Eye (tissue), 1 donor: Measurements from ENCODE around the gene CEP290.
A peak's percentile ranks its signal among the peaks of the same experiment; 100 is the strongest.

Experiments
- DNase-seq: peaks from one replicate; pipeline ENCODE4 v3.0.0-alpha.2; 2015

The CEP290 gene

GRCh38 chr12:88141774-88142609, at the start of gene CEP290, which contains the start of gene TMTC3:
TSS of gene CEP290 (minus strand) at chr12:88142088. CDS start at chr12:88141307, 781 bp downstream.
TSS of gene TMTC3 (plus strand) at chr12:88142307. CDS start at chr12:88148316, 6,009 bp downstream.
- DNase-seq = peak; percentile 99

GRCh38 chr12:88188180-88188579, 46.3 kb upstream of the CEP290 start:
- no peak for DNase-seq

GRCh38 chr12:88187571-88187970, 45.7 kb upstream of the CEP290 start:
- no peak for DNase-seq

GRCh38 chr12:88185988-88186387, 44.1 kb upstream of the CEP290 start:
- no peak for DNase-seq

GRCh38 chr12:88185279-88185678, 43.4 kb upstream of the CEP290 start:
- DNase-seq = no peak

GRCh38 chr12:88184196-88184595, 42.3 kb upstream of the CEP290 start:
- no peak for DNase-seq

- DNase-seq = no peak
Measured at GRCh38 chr12:88182416-88182815, 40.5 kb upstream of the CEP290 start.

- DNase-seq = no peak
Measured at GRCh38 chr12:88181881-88182280, 40.0 kb upstream of the CEP290 start.

GRCh38 chr12:88179436-88180014, 37.6 kb upstream of the CEP290 start:
- no peak for DNase-seq

- no peak for DNase-seq
Measured at GRCh38 chr12:88175544-88175943, 33.7 kb upstream of the CEP290 start.

GRCh38 chr12:88172844-88173407, 31.0 kb upstream of the CEP290 start:
- DNase-seq = no peak

GRCh38 chr12:88167384-88167783, 25.5 kb upstream of the CEP290 start:
- no peak for DNase-seq

GRCh38 chr12:88166179-88166578, 24.3 kb upstream of the CEP290 start:
- no peak for DNase-seq

- no peak for DNase-seq
Measured at GRCh38 chr12:88163371-88163770, 21.5 kb upstream of the CEP290 start.

- no peak for DNase-seq
Measured at GRCh38 chr12:88156075-88156654, 14.3 kb upstream of the CEP290 start.

- DNase-seq = peak; percentile 53
Measured at GRCh38 chr12:88153959-88154358, 12.1 kb upstream of the CEP290 start.

GRCh38 chr12:88150063-88150462, 8.2 kb upstream of the CEP290 start:
- no peak for DNase-seq

- DNase-seq = no peak
Measured at GRCh38 chr12:88145567-88146505, 3.9 kb upstream of the CEP290 start.

- DNase-seq = no peak
Measured at GRCh38 chr12:88144546-88145468, 2.9 kb upstream of the CEP290 start.

- no peak for DNase-seq
Measured at GRCh38 chr12:88144037-88144436, 2.1 kb upstream of the CEP290 start.

- no peak for DNase-seq
Measured at GRCh38 chr12:88142610-88142991, 713 bp upstream of the CEP290 start.
